Measurements from ENCODE around the gene KCNJ8.

The KCNJ8 gene

DNA sequence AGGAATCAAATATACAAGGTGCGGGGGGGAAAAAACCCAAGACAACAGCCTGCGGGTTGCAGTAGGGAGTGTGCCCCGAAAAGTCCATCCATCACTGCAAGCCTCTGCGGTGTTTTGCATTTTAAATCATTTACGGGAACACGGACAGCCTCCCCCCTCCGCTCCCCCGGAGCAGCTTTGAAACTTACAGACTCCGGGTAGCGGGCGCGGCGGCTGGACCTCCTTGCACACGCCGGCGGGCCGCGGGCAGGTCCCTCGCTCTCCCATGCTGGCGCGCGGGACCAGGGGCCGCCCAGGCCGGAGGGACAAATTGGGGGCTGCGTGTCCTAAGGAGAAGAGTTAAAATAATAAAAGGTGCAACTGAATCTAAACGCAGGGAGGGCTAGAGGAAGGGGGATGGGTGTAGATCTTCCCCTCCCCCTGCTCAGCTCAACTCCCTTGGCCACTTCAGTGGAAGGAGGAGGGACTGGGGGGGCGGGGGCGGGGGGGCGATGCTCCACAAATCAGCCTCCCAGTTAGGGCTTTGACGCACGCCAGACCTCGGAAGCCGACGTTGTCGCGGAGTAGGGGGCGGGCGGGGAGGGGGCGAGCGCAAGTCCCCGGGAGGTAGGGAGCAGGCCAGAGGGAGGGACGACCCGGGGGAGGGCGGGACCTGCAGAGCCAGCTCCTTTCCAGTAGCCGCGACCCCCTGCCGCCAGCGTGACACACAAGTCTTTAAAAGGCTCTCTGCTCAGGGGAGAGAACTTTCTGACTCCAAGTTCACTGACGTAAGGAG, at the start of gene KCNJ8:
Gene KCNJ8, minus strand, starts transcription at position 349 of the 775 bp plus-strand sequence. CDS start 1,090 bp downstream, outside the sequence.
- H3K4me1 ChIP-seq (ENCODE audit: control insufficient read depth, low read length): no peaks in the 10 kb centered on the region
- no peaks in the 10 kb centered on the region for H3K36me3 ChIP-seq (ENCODE audit: control insufficient read depth, low read length)
- H3K9me3 ChIP-seq (ENCODE audit: control insufficient read depth, insufficient read depth, low read length): no peaks in the 10 kb centered on the region
- no peaks in the 10 kb centered on the region for H3K27me3 ChIP-seq (ENCODE audit: control insufficient read depth, low read length)
- no peak within 1 kb of the TSS for H3K4me3 ChIP-seq (ENCODE audit: low read length)
- H3F3A ChIP-seq (ENCODE audit: control insufficient read depth, insufficient read depth): no peaks in the 10 kb centered on the region
- no peaks in the 10 kb centered on the region for H3K79me2 ChIP-seq (ENCODE audit: control insufficient read depth, low read length)
- TF ChIP-seq EZH2phosphoT487 (IDR thresholded peaks at IDR 0.05; ENCODE audit: borderline replicate concordance, low read length): no peak
- TF ChIP-seq, protein P1, sequence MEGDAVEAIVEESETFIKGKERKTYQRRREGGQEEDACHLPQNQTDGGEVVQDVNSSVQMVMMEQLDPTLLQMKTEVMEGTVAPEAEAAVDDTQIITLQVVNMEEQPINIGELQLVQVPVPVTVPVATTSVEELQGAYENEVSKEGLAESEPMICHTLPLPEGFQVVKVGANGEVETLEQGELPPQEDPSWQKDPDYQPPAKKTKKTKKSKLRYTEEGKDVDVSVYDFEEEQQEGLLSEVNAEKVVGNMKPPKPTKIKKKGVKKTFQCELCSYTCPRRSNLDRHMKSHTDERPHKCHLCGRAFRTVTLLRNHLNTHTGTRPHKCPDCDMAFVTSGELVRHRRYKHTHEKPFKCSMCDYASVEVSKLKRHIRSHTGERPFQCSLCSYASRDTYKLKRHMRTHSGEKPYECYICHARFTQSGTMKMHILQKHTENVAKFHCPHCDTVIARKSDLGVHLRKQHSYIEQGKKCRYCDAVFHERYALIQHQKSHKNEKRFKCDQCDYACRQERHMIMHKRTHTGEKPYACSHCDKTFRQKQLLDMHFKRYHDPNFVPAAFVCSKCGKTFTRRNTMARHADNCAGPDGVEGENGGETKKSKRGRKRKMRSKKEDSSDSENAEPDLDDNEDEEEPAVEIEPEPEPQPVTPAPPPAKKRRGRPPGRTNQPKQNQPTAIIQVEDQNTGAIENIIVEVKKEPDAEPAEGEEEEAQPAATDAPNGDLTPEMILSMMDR (IDR thresholded peaks at IDR 0.05; ENCODE audit: low read depth, low read length, poor library complexity, severe bottlenecking): no peak
- H3K9me2 ChIP-seq (replicated peaks; ENCODE audit: control insufficient read depth, low read length): no peaks in the 10 kb centered on the region
- no peak within 1 kb of the TSS for H3K27ac ChIP-seq (ENCODE audit: low read depth, low read length)
- no peak within 1 kb of the TSS for H3K4me2 ChIP-seq (ENCODE audit: low read length)
- no peaks in the 10 kb centered on the region for H4K20me1 ChIP-seq (ENCODE audit: control insufficient read depth, insufficient read depth, low read depth, low read length)

DNA sequence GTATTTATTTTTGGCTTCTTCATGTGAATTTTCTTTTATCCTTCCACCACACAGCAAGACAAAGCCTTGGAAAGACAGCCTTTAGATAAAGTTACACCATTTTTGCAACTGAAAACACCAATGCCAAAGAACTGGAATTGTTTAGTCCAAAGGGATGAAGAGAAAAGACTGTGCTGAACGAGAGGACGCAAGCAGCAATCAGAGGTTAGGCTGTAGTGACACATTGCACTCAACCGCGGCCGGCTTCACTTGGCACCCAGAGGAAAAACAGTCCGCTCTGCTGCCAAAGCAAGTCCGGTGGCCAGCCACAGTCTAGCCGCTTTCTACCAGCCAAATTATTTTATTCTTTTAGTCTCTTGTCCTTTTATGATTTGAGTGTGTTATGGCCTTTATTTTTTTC, 49.1 kb upstream of the KCNJ8 start:
- no peak overlapping the region for H3K4me2 ChIP-seq (ENCODE audit: low read length)
- no peaks in the 10 kb centered on the region for H3K36me3 ChIP-seq (ENCODE audit: control insufficient read depth, low read length)
- no peaks in the 10 kb centered on the region for H3K27me3 ChIP-seq (ENCODE audit: control insufficient read depth, low read length)
- H3K4me3 ChIP-seq (ENCODE audit: low read length): no peak overlapping the region
- no peaks in the 10 kb centered on the region for H3K9me3 ChIP-seq (ENCODE audit: control insufficient read depth, insufficient read depth, low read length)
- H3K79me2 ChIP-seq (ENCODE audit: control insufficient read depth, low read length): no peaks in the 10 kb centered on the region
- no peak overlapping the region for H3K27ac ChIP-seq (ENCODE audit: low read depth, low read length)
- no peaks in the 10 kb centered on the region for H4K20me1 ChIP-seq (ENCODE audit: control insufficient read depth, insufficient read depth, low read depth, low read length)
- H3K4me1 ChIP-seq (ENCODE audit: control insufficient read depth, low read length): no peaks in the 10 kb centered on the region
- TF ChIP-seq, protein P1 (IDR thresholded peaks at IDR 0.05; ENCODE audit: low read depth, low read length, poor library complexity, severe bottlenecking): no peak
- no peaks in the 10 kb centered on the region for H3F3A ChIP-seq (ENCODE audit: control insufficient read depth, insufficient read depth)
- H3K9me2 ChIP-seq (replicated peaks; ENCODE audit: control insufficient read depth, low read length): no peaks in the 10 kb centered on the region

DNA sequence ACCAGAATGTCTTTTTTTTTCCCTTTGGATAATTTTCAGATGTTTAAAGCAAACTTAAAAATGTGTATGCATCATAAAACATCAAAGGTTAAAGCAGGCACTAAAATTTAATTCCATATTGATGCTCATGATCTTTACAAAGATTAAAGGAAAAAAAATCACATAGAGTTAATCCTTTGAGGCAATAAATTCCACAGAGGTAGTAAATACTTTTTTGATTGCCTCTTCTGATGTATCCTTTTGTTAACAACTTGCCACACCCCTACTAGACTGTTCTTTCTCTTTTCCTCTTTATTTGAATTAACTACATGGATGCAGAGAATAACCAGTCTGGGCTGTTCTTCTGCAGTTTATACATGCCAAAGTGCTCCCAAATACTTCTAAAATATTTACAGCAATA, 45.2 kb upstream of the KCNJ8 start:
- no peak overlapping the region for H3K4me3 ChIP-seq (ENCODE audit: low read length)
- no peaks in the 10 kb centered on the region for H3K9me3 ChIP-seq (ENCODE audit: control insufficient read depth, insufficient read depth, low read length)
- no peaks in the 10 kb centered on the region for H3K36me3 ChIP-seq (ENCODE audit: control insufficient read depth, low read length)
- H3F3A ChIP-seq (ENCODE audit: control insufficient read depth, insufficient read depth): no peaks in the 10 kb centered on the region
- H3K27ac ChIP-seq (ENCODE audit: low read depth, low read length): no peak overlapping the region
- no peaks in the 10 kb centered on the region for H3K9me2 ChIP-seq (replicated peaks; ENCODE audit: control insufficient read depth, low read length)
- H3K79me2 ChIP-seq (ENCODE audit: control insufficient read depth, low read length): no peaks in the 10 kb centered on the region
- H3K4me1 ChIP-seq (ENCODE audit: control insufficient read depth, low read length): no peaks in the 10 kb centered on the region
- TF ChIP-seq, protein P1 (IDR thresholded peaks at IDR 0.05; ENCODE audit: low read depth, low read length, poor library complexity, severe bottlenecking): no peak
- no peak for TF ChIP-seq EZH2phosphoT487 (IDR thresholded peaks at IDR 0.05; ENCODE audit: borderline replicate concordance, low read length)
- H3K27me3 ChIP-seq (ENCODE audit: control insufficient read depth, low read length): no peaks in the 10 kb centered on the region
- no peak overlapping the region for H3K4me2 ChIP-seq (ENCODE audit: low read length)
- H4K20me1 ChIP-seq (ENCODE audit: control insufficient read depth, insufficient read depth, low read depth, low read length): no peaks in the 10 kb centered on the region
